ENCODE measurements around the gene EVI5. TPM values are rescaled to one million over a fixed set of nuclear protein-coding genes. Genes with fewer than 3 reads are reported as not detected.
"Not testable (repeated sequence)": the region's sequence is repeated elsewhere in the genome, so short reads cannot be mapped to it uniquely, and the experiment has no call there.

Gene EVI5
- polyA plus RNA-seq, 1 donor: 15.7 TPM

DNA sequence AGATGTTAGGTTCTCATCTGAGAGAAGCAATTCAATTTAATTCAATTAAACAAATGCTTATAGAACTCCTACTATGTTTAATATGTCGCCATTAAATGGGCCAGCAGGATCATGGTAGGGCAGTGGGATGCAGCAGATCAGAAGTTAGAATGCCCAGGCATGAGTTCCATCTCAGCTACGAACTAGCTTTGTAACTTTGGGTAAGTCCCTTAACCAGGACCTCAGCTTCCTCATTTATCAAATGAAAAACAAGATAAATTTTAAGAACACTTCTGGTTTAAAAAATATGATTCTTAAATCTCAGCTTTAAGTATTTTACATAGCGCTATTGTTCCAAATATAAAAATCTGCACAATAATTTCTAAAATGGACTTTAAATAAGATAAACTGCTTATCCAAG is 230.7 kb downstream of the EVI5 start:
- Histone ChIP-seq H3K9me3 (ENCODE audit: control insufficient read depth, low read depth, low read length) (no peaks in the 10 kb centered on the region), H3K4me1 (ENCODE audit: control insufficient read depth, insufficient read depth, low read length) (no peaks in the 10 kb centered on the region), H3K4me3 (ENCODE audit: low read length) (no peak overlapping the region), H3K36me3 (ENCODE audit: control insufficient read depth, insufficient read depth, low read length) (no peaks in the 10 kb centered on the region), H3K27me3 (ENCODE audit: control insufficient read depth, insufficient read depth, low read length) (no peaks in the 10 kb centered on the region), H3K27ac (ENCODE audit: low read length) (no peak overlapping the region)
- no peak for DNase-seq
- WGBS (ENCODE audit: insufficient coverage, low lambda C conversion rate): 88% methylated on average over 1 of the region's 3 CpGs

DNA sequence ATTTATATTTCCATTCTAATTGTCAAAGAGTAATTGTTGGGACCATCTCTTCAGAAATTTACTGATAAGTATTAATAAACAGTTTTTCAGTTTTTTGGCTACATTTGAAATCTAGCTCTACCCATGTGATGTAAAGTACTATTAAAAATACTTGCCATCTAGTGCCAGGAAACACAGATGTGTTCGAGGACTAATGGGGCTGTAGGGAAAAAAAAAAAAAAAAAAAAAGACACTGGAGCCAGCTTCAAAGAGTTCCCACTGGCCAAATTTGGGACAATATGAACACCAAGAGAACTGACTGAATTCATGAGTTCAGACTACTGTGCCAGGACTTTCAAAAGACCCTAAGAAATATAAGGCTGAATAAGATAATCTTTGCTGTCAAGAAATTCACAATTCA is 233.0 kb downstream of the EVI5 start:
- H3K9me3 ChIP-seq (ENCODE audit: control insufficient read depth, low read depth, low read length): no peaks in the 10 kb centered on the region
- H3K27me3 ChIP-seq (ENCODE audit: control insufficient read depth, insufficient read depth, low read length): no peaks in the 10 kb centered on the region
- no peak for DNase-seq
- 67% methylated on average over 1 of the region's 1 CpG for WGBS (ENCODE audit: insufficient coverage, low lambda C conversion rate)
- H3K4me1 ChIP-seq (ENCODE audit: control insufficient read depth, insufficient read depth, low read length): no peaks in the 10 kb centered on the region
- no peak overlapping the region for H3K4me3 ChIP-seq (ENCODE audit: low read length)
- no peaks in the 10 kb centered on the region for H3K36me3 ChIP-seq (ENCODE audit: control insufficient read depth, insufficient read depth, low read length)
- no peak overlapping the region for H3K27ac ChIP-seq (ENCODE audit: low read length)

DNA sequence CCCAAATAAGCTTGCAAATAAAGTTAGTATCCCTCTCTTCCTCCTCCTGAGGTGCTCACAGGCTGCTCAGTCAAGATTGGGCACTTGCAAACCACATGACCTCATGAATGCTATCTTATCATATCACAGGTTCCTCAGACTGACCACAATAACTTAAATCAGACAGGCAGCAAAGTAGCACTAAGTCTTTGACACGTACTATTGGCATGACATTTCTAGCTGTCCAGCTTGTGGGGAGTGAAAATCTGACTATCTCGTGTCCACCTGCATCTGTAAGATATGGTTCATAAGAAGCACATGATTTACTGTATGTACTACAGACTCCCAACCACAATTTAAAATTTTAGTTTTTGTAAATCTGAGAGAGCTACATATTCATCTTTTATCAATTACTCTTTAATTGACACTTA is 240.1 kb downstream of the EVI5 start:
- Histone ChIP-seq H3K9me3 (ENCODE audit: control insufficient read depth, low read depth, low read length) (no peaks in the 10 kb centered on the region), H3K4me1 (ENCODE audit: control insufficient read depth, insufficient read depth, low read length) (no peaks in the 10 kb centered on the region), H3K27me3 (ENCODE audit: control insufficient read depth, insufficient read depth, low read length) (no peaks in the 10 kb centered on the region), H3K4me3 (ENCODE audit: low read length) (no peak overlapping the region), H3K27ac (ENCODE audit: low read length) (no peak overlapping the region), H3K36me3 (ENCODE audit: control insufficient read depth, insufficient read depth, low read length) (no peaks in the 10 kb centered on the region)
- no CpG with 5 or more reads among the region's 2 CpGs for WGBS (ENCODE audit: insufficient coverage, low lambda C conversion rate)
- DNase-seq: peak in 1 of 2 donors; percentile 11

DNA sequence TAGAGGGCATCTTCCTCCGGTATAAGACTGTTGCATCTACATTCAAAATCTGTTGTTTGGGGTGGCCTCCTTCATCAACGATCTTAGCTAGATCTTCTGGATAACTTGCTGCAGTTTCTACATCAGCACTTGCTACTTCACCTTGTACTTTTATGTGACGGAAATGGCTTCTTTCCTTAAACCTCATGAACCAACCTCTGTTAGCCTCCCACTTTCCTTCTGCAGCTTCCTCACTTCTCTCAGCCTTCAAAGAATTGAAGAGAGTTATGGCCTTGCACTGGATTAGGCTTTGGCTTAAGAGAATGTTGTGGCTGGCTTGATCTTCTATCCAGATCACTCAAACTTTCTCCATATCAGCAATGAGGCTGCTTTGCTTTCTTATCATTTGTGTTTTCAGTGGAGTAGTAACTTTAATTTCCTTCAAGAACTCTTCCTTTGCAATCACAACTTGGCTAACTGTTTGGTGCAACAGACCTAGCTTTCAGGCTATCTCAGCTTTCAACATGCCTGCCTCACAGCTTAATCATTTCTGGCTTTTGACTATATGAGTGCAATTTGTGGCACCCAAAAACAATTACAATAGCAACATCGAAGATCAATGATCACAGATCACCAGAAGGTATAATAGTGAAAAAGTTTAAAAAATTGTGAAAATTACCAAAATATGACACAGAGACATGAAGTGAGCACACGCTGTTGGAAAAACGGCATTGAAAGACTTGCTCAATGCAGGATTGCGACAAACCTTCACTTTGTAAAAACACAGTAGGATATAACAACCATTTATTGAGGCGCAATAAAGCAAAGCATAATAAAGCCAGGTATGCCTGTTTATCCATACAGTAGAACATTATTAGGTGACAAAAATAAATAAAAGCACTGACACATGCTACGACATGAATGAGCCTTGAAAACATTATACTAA is 241.5 kb downstream of the EVI5 start:
- no peak overlapping the region for H3K27ac ChIP-seq (ENCODE audit: low read length)
- H3K4me3 ChIP-seq (ENCODE audit: low read length): no peak overlapping the region
- H3K9me3 ChIP-seq (ENCODE audit: control insufficient read depth, low read depth, low read length): no peaks in the 10 kb centered on the region
- H3K36me3 ChIP-seq (ENCODE audit: control insufficient read depth, insufficient read depth, low read length): no peaks in the 10 kb centered on the region
- no peaks in the 10 kb centered on the region for H3K4me1 ChIP-seq (ENCODE audit: control insufficient read depth, insufficient read depth, low read length)
- H3K27me3 ChIP-seq (ENCODE audit: control insufficient read depth, insufficient read depth, low read length): no peaks in the 10 kb centered on the region
- peak in 1 of 2 donors; percentile 32 for DNase-seq
- WGBS (ENCODE audit: insufficient coverage, low lambda C conversion rate): 88% methylated on average over 4 of the region's 9 CpGs

DNA sequence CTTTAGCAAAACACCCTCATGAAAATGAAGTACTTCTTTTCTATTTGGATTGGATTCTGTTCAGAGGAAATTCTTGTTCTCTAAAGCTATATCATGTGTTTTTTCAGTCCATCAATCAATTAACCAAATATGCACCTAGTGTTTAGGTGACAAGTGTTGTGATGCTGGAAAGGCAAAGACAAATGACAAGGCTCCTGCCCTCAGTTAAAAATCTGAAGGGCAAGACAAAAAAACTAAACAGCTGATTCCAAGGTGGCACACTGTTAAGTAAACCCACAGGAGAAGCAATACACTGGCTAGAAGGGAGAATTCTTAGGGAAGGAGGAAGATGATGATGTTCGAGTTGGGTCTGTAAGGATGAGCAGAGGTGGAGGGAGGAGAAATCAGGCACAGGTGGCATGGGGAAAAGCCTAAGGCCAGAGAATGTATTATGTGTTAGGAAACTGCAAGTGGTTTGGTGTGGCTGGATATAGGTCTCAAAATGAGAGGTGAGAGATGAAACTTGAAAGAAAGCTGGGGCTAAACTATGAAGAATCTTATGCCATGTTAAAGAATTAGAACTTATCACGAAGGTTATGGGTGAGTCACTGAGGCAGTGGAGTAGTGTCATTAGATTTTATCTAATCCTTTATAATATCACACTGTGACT is 246.4 kb downstream of the EVI5 start:
- no peak overlapping the region for H3K27ac ChIP-seq (ENCODE audit: low read length)

DNA sequence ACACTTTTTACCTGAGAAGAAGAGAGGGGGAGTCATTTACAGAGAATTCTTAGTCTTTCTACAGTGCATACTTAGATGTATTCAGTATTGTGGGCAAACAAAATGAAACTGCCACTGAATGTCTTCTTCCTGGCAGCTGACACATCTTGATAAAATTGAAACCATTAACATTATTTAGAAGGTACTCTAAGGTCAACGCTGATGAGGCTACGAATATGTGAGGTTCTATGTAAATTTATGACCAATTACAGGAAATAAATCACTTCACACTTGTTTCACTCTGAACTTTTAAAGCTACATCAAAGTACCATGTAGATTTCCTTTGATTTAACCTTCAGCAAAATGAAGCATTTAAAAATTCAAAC is 246.9 kb downstream of the EVI5 start:
- no peaks in the 10 kb centered on the region for H3K27me3 ChIP-seq (ENCODE audit: control insufficient read depth, insufficient read depth, low read length)
- peak in 1 of 2 donors; percentile 19 for DNase-seq
- no peak overlapping the region for H3K27ac ChIP-seq (ENCODE audit: low read length)
- H3K36me3 ChIP-seq (ENCODE audit: control insufficient read depth, insufficient read depth, low read length): no peaks in the 10 kb centered on the region
- peaks cover 2% of the 10 kb centered on the region for H3K4me1 ChIP-seq (ENCODE audit: control insufficient read depth, insufficient read depth, low read length)
- no peaks in the 10 kb centered on the region for H3K9me3 ChIP-seq (ENCODE audit: control insufficient read depth, low read depth, low read length)
- no peak overlapping the region for H3K4me3 ChIP-seq (ENCODE audit: low read length)
- 33% methylated on average over 2 of the region's 2 CpGs for WGBS (ENCODE audit: insufficient coverage, low lambda C conversion rate)

More for the DNA sequence above, 246.4 kb downstream of the EVI5 start:
- Histone ChIP-seq H3K27me3 (ENCODE audit: control insufficient read depth, insufficient read depth, low read length) (no peaks in the 10 kb centered on the region), H3K36me3 (ENCODE audit: control insufficient read depth, insufficient read depth, low read length) (no peaks in the 10 kb centered on the region), H3K4me1 (ENCODE audit: control insufficient read depth, insufficient read depth, low read length) (peaks cover 2% of the 10 kb centered on the region), H3K4me3 (ENCODE audit: low read length) (no peak overlapping the region), H3K9me3 (ENCODE audit: control insufficient read depth, low read depth, low read length) (no peaks in the 10 kb centered on the region)
- DNase-seq: no peak
- 100% methylated on average over 1 of the region's 2 CpGs for WGBS (ENCODE audit: insufficient coverage, low lambda C conversion rate)

DNA sequence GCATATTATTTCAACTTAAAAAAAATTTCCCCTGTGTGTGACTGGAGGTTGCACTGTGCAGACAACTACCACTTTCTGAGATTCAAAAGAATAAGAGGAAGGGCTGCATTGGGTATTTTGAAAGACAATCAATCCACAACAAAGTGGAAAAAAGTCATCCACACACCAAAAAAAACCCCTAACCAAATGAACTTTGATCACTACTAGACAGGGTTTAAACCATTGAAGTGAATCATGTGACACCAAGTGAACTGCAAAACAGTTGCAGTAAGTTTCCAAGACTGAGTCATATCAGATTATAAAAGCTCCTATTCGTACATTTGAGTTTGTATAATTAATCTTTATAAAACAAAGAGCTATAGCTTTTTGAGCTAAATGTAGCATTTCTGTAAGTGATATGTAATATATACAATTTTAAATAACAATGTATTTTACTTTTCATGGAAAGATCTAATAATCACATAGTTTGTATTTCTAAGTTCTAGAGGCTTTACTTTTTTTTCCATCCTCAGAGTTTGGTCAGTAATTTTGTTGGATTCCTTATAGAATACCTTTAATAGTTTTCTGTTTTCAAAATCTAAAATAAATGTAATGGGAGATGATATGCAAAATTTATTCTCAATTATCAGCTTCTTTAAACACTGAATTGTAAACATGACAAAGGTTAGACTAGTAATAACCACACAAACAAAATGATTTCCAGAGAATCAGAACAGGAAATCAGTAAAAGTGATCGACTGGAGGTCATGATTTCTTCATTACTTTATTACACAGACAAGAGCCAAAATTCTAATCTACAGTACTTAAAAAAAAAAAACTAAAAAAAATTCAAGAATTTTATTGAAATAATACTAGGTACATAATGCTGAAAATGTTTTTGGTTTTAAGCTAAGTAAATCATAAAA is 247.7 kb downstream of the EVI5 start:
- DNase-seq: peak; percentile 29 to 67
- H3K4me3 ChIP-seq (ENCODE audit: low read length): no peak overlapping the region
- no peaks in the 10 kb centered on the region for H3K36me3 ChIP-seq (ENCODE audit: control insufficient read depth, insufficient read depth, low read length)
- peaks cover 2% of the 10 kb centered on the region for H3K4me1 ChIP-seq (ENCODE audit: control insufficient read depth, insufficient read depth, low read length)
- H3K27ac ChIP-seq (ENCODE audit: low read length): no peak overlapping the region
- no peaks in the 10 kb centered on the region for H3K27me3 ChIP-seq (ENCODE audit: control insufficient read depth, insufficient read depth, low read length)
- no peaks in the 10 kb centered on the region for H3K9me3 ChIP-seq (ENCODE audit: control insufficient read depth, low read depth, low read length)
- WGBS (ENCODE audit: insufficient coverage, low lambda C conversion rate): 0% methylated on average over 1 of the region's 2 CpGs

DNA sequence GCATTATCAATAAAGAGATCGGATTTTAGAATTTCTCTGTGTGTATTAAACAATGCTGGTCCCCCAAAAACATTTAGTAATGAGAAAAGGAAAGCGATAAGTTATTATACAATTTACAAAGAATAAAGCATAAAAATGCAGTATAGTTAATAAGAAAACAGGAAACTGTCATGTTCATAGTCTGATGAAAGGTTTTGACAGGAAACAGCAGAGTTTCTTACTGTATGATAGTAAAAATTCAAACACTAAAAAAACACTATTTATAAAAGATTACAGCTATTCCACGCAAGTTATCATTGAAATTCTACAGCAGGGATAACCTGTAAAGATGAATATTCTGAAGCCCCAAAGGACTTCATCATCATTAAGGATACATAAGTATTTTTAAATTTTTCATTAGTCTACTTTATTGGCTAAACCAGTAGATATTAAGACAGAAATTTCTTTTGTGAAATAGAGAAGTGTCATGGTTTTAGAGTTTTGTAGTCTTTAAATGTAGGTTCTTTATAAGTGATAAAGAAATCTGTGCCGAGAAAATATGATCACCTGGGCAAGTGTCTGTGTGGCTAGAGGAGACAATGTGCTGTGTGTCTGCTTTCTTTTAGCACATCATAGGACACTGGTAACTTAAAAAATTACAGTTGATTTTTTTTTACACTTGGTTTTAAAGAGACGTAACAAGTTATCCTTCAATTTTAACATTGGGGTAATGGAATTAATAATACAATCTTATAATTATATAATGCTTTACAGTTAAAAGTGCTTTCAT is 248.5 kb downstream of the EVI5 start:
- H3K4me3 ChIP-seq (ENCODE audit: low read length): no peak overlapping the region
- H3K27ac ChIP-seq (ENCODE audit: low read length): no peak overlapping the region
- H3K9me3 ChIP-seq (ENCODE audit: control insufficient read depth, low read depth, low read length): no peaks in the 10 kb centered on the region
- DNase-seq: no peak
- H3K27me3 ChIP-seq (ENCODE audit: control insufficient read depth, insufficient read depth, low read length): no peaks in the 10 kb centered on the region
- H3K4me1 ChIP-seq (ENCODE audit: control insufficient read depth, insufficient read depth, low read length): peaks cover 2% of the 10 kb centered on the region
- no peaks in the 10 kb centered on the region for H3K36me3 ChIP-seq (ENCODE audit: control insufficient read depth, insufficient read depth, low read length)
- 91% methylated on average over 4 of the region's 5 CpGs for WGBS (ENCODE audit: insufficient coverage, low lambda C conversion rate)

DNA sequence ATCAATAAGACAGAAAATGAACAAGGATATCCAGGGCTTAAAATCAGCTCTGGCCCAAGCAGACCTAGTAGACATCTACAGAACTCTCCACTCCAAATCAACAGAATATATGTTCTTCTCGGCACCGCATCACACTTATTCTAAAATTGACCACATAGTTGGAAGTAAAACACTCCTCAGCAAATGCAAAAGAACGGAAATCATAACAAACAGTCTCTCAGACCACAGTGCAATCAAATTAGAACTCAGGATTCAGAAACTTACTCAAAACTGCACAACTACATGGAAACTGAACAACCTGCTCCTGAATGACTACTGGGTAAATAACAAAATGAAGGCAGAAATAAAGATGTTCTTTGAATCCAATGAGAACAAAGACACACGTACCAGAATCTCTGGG is 252.5 kb downstream of the EVI5 start:
- H3K4me3 ChIP-seq (ENCODE audit: low read length); H3K27me3 ChIP-seq (ENCODE audit: control insufficient read depth, insufficient read depth, low read length); H3K36me3 ChIP-seq (ENCODE audit: control insufficient read depth, insufficient read depth, low read length); H3K27ac ChIP-seq (ENCODE audit: low read length); H3K9me3 ChIP-seq (ENCODE audit: control insufficient read depth, low read depth, low read length); H3K4me1 ChIP-seq (ENCODE audit: control insufficient read depth, insufficient read depth, low read length); DNase-seq: not testable (repeated sequence)
- no CpG with 5 or more reads among the region's 4 CpGs for WGBS (ENCODE audit: insufficient coverage, low lambda C conversion rate)

All from large intestine (tissue), 3 donors.